GM18526 (cell line): ENCODE results near the gene NPIPB13.
"Not testable (repeated sequence)": the region's sequence is repeated elsewhere in the genome, so short reads cannot be mapped to it uniquely, and the experiment has no call there.

Source experiments
- POLR2A ChIP-seq: IDR thresholded peaks from 3 replicates; pipeline ENCODE4 v1.6.1; 2011; ENCODE audit not compliant: insufficient read length; ENCODE audit errors: extremely low read depth

Gene NPIPB13

GRCh38 chr16:30248379-30248778 lies at the start of gene NPIPB13:
Gene NPIPB13 (minus strand): TSS chr16:30248479. CDS start chr16:30245573, 2,906 bp downstream.
- TF ChIP-seq POLR2A: not testable (repeated sequence)

- not testable (repeated sequence) for TF ChIP-seq POLR2A
These were observed 49.2 kb downstream of the NPIPB13 start, which contains the start of gene SULT1A3 for GRCh38 chr16:30199049-30199448. Gene SULT1A3 (plus strand): TSS chr16:30199255. CDS start chr16:30200729, 1,474 bp downstream.
